HG02852 (cell line): ENCODE measurements around the gene RLN3.
A peak's percentile ranks its signal among the peaks of the same experiment; 100 is the strongest.

ENCODE experiments used
- ATAC-seq: cut with Tn5 transposase; IDR thresholded peaks from one replicate; pipeline ENCODE4 v1.9.1; 2021; ENCODE audit warnings: mild to moderate bottlenecking, moderate library complexity; ENCODE audit not compliant: unreplicated experiment

The RLN3 gene

GRCh38 chr19:13993590-13994300 is 34.2 kb upstream of the RLN3 start:
- ATAC-seq: no peak

- ATAC-seq: no peak
Measured at GRCh38 chr19:13995017-13995728, 32.8 kb upstream of the RLN3 start.

GRCh38 chr19:13995878-13996765 is 31.8 kb upstream of the RLN3 start:
- no peak for ATAC-seq

GRCh38 chr19:13996928-13997630 is 30.9 kb upstream of the RLN3 start:
- ATAC-seq: no peak

- ATAC-seq: no peak
Measured at GRCh38 chr19:13997631-13997962, 30.4 kb upstream of the RLN3 start.

GRCh38 chr19:13998426-13998825 is 29.5 kb upstream of the RLN3 start:
- ATAC-seq: no peak

- ATAC-seq: no peak
Measured at GRCh38 chr19:13999085-13999484, 28.9 kb upstream of the RLN3 start.

- ATAC-seq: no peak
Measured at GRCh38 chr19:14000691-14001375, 27.1 kb upstream of the RLN3 start.

GRCh38 chr19:14002571-14003250 is 25.2 kb upstream of the RLN3 start:
- ATAC-seq: no peak

GRCh38 chr19:14003251-14004055 is 24.5 kb upstream of the RLN3 start:
- ATAC-seq: no peak

GRCh38 chr19:14004619-14005348 is 23.2 kb upstream of the RLN3 start:
- ATAC-seq: no peak

- ATAC-seq: peak; percentile 32
Measured at GRCh38 chr19:14005349-14006084, 22.4 kb upstream of the RLN3 start.

- peak; percentile 72 for ATAC-seq
Measured at GRCh38 chr19:14006085-14006765, 21.7 kb upstream of the RLN3 start, which contains the start of gene RFX1. TSS of gene RFX1 (minus strand) at chr19:14006320. CDS start at chr19:13993843, 12,477 bp downstream.

- ATAC-seq: peak; percentile 32
Measured at GRCh38 chr19:14006766-14007562, 21.0 kb upstream of the RLN3 start.

- ATAC-seq: no peak
Measured at GRCh38 chr19:14012378-14012915, 15.5 kb upstream of the RLN3 start.

GRCh38 chr19:14015524-14016035 is 12.4 kb upstream of the RLN3 start:
- peak; percentile 74 for ATAC-seq
